Pulmonary artery endothelial cell (primary cell): ENCODE measurements around the gene PHLPP2. TPM values are rescaled to one million over a fixed set of nuclear protein-coding genes. Genes with fewer than 3 reads are reported as not detected.

Experiments used
- DNase-seq: peaks from one replicate; pipeline ENCODE4 v3.0.0-alpha.2; 2011; ENCODE audit warnings: low read depth, low spot score
- total RNA-seq: library from RNA; depleted of rRNA; stranded (reverse); fragments of >200 nt; gene quantifications from 2 replicates; pipeline ENCODE4 v1.2.3, GENCODE V29; 2014

Gene PHLPP2, protein sequence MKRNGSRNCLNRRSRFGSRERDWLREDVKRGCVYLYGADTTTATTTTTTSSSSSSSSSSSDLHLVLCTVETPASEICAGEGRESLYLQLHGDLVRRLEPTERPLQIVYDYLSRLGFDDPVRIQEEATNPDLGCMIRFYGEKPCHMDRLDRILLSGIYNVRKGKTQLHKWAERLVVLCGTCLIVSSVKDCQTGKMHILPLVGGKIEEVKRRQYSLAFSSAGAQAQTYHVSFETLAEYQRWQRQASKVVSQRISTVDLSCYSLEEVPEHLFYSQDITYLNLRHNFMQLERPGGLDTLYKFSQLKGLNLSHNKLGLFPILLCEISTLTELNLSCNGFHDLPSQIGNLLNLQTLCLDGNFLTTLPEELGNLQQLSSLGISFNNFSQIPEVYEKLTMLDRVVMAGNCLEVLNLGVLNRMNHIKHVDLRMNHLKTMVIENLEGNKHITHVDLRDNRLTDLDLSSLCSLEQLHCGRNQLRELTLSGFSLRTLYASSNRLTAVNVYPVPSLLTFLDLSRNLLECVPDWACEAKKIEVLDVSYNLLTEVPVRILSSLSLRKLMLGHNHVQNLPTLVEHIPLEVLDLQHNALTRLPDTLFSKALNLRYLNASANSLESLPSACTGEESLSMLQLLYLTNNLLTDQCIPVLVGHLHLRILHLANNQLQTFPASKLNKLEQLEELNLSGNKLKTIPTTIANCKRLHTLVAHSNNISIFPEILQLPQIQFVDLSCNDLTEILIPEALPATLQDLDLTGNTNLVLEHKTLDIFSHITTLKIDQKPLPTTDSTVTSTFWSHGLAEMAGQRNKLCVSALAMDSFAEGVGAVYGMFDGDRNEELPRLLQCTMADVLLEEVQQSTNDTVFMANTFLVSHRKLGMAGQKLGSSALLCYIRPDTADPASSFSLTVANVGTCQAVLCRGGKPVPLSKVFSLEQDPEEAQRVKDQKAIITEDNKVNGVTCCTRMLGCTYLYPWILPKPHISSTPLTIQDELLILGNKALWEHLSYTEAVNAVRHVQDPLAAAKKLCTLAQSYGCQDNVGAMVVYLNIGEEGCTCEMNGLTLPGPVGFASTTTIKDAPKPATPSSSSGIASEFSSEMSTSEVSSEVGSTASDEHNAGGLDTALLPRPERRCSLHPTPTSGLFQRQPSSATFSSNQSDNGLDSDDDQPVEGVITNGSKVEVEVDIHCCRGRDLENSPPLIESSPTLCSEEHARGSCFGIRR (N-terminal part only)
- 5.9 and 9.7 TPM in 2 replicates for total RNA-seq

DNA sequence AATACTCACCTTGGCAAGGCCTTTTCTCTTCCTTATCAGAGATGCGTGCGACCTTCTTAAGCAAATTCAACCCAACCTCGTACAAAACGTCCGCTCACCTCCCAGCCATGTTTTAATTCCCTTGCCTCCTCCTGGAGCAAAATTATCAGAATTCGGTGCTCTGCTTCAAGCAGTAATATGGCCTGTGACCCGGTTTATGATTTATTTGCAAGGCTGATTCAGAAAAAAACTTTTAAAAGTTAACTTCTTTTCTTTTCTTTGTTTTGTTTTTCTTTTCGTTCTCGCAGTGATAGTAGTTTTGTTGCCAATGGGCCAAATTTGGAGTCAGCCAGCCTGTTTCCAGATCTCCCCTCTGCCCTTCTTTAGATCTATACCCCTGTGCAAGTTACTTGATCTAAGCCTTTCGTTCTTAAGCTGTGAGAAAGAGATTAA lies at the start of gene PHLPP2:
Gene PHLPP2 (minus strand): TSS at position 382 of the 432 bp plus-strand sequence. CDS start 9,906 bp downstream, outside the sequence.
- no peak for DNase-seq

DNA sequence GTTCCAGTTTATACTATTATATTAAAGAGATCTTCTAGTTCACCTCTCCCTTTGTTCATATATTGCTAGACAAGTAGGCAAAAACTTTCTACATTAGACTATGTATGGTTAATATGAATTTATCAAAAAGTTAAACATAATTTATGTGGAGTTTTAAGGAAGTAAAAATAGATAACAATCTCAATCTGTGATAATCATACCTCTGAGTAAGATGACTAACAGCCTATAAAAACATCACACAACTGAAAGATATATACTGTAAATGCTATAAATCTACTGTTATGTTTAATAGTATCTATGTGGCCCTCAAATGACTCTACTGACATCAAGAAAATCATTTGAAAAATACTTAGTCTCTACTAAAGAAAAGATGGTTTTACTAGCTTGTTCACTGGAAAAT lies 47.1 kb upstream of the PHLPP2 start:
- no peak for DNase-seq

DNA sequence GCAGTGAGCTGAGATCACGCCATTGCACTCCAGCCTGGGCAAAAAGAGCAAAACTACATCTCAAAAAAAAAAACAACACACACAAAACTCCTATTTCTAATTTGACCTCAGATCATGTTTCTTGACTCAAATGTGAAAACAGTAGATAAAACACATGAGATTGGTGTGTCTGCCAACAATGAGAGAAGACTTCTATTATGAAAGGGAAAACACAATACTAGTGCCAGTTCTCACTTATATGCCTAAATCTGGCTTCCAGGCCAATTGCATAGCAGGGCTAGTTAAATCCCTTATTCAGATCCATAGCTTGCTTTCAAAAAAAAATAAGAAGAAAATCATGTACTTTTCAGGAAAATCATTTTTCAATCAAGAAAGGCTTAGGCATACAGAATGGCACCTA lies 44.7 kb upstream of the PHLPP2 start:
- DNase-seq, result no peak

DNA sequence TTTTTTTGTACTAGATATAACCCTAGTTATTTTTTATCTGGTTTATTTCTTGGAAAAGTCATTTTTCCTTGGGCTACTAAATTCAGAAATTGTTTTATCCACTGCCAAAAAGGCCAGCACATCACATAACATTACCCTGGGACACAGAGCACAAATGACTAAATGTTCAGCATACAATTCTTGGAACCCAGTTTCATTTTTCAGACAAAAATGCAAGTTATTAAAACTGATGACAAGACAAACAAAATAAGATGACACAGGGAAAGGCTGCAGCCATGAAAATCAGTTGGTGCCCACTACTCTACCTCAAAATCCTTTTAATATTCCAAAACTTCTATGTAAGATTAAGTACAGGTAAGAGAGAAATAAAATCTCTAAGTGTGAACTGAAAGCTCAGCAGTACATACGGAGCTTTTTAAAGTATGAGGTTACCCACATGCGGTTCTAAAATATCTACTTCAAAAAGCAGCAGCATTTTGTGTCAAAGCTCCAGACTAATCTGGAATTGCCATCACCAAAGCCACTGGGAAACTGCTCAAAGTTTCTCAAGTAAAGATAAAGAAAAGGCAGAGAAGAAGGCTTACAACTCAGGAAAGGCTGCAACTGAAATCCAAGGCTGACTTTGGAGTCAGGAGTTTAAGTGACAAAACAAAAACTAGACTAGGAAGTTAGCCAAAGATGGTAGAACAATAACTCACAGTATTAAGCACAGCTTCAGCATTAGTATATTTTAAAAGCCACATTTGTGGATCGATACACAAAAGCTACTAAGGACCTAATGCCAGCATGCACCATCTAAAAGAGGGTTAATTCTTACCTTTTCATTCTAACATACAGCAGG lies 42.8 kb upstream of the PHLPP2 start:
- no peak for DNase-seq

DNA sequence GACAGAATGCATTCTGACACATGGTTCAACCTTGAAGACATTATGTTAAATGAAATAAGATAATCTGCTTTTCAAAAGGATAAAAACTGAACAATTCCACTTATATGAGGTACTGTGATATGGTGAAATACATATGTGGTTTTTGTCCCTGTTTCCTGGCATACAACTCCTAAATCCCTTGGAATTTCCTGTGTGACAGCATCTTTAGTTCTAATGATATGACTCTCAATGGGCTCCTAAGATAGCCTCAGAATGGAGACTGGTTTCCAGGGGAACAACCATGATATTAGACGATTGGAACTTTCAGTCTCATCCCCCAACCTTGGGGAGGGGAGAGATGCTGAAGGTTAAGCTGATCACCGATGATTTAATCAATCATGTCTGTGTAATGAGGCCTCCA lies 37.7 kb upstream of the PHLPP2 start:
- DNase-seq, result no peak

DNA sequence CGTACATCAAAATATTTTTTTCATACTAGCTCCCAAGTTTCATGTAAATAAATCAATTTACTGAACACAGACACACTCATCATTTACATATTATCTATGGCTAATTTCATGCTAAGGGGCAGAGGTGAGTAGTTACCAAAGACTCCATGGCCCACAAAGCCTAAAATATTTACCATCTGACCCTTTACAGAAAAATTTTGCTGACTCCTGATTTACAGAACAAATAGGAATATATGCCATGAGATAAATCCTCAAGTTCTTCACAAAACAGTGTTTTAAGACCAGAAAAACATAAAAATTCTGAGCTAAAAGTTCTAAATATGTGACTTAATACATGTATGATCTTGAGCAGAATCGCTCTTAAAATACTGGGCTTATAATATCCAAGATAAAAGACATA lies 36.6 kb upstream of the PHLPP2 start:
- no peak for DNase-seq

DNA sequence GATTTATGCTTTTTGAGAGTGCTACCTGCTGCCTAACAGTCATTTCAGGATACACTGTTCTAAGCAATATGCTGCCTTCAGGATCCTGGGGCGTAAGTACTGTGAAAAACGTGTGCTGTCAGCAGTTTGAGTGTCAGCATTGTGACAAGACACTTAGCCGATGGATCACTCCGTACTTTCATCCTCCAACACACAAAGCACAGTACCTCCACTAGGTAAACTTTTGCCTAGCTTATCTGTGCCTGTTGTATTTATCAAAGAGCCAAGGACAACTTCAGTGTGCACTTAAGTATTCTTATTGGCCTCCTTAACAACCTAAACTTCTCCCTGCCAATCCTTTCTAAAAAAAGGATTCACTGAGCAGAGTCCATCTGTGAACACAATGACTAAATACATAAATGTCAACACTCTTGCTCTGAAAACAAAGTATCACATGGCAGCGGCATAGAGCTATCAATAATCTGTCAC lies 33.8 kb upstream of the PHLPP2 start:
- no peak for DNase-seq

DNA sequence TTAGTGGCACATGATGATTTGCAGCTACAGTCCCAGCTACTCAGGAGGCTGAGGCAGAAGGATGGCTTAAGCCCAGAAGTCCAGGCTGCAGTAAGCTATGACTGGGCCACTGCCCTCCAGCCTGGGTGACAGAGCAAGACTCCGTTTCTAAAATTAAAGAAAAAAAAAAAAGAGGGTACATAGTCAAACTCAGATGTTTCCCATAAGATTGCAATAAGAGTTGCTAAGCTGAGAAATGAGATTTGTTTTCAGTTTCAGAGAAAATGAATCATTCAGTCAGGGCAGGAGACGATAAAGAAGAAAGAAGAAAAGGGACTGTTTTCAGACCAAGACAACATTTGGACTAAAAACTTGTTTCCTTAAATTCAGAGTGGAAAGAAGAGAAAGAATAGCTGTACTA lies 30.2 kb upstream of the PHLPP2 start:
- DNase-seq, result no peak

DNA sequence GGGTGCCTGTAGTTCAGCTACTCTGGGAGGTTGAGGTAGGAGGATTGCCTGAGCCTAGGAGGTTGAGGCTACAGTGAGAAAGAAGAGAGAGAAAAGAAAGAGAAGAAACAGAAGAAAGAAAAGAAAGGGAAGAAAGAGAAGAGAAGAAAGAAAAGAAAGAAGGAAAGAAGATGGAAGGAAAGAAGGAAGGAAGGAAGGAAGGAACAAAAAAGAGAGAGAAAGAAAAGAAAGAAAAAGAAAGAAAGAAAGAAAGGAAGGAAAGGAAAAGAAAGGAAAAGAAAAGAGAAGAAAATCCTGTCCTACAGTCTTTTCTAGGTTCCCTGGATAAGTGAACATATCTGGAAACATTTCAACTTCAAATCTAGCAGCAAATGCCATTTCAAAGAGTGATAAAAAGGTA lies 29.6 kb upstream of the PHLPP2 start:
- no peak for DNase-seq

DNA sequence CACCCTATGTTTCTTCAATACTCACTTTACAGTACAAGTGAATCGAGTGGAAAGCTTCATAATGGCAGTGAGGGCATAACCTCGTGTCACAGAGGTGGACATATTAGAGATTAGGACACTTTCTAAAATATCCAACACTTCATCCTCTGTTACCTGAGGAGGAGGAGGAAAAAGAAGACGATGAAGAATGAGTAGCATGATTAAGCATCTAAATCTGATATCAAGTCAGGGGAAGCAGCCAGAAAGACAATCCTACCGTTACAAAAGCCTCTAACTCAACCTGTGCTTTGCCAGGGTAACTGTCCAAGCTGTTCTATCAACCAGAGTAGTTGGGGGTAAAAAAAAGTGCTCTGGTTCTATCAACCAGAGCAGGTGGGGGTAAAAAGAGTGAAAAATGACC lies 23.7 kb upstream of the PHLPP2 start:
- no peak for DNase-seq

DNA sequence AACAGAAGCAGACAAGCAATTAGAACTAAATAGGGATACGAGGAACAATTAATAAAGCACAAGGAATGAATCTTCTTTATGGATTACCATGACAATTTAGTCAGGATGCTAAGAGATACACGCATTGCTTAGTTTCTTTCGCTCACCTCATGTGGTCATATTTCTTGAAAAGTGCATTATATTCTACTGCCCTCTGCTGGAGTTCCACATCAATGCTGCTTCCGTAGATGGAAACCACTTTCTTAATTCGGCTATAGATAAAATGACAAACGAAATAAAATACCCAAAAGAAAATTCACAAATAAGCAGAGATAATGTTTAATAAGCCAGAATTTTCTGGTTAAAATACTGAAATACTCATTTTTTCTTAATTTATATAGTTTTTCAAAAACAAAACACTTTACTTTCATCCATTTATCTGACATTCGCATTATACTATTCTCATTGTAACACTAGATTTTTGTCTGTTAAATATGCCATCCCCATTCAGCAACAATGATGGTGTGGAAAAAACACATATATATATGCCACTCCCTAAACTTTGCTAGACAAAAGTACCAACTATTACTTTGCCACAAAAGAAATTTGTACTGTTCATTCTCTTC lies 22.0 kb upstream of the PHLPP2 start:
- no peak for DNase-seq

DNA sequence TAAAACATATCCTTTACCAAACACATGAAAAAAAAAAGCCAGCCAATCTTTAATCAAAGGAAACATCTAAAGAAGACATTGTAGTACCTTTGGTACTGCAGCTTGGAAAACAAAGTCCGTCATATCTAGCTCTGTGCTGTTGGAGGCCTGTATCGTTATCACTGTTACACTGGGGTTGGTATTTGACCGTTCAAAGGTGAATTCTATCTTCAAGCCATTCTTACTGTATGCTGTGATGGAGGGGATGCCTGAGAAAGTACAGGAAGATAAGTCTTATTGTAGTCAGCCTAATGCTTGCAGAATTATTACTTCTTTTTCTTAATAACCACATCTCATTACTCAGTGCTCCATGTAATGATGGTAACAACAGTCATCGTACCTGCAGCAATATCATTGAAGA lies 14.4 kb upstream of the PHLPP2 start:
- DNase-seq, result no peak

DNA sequence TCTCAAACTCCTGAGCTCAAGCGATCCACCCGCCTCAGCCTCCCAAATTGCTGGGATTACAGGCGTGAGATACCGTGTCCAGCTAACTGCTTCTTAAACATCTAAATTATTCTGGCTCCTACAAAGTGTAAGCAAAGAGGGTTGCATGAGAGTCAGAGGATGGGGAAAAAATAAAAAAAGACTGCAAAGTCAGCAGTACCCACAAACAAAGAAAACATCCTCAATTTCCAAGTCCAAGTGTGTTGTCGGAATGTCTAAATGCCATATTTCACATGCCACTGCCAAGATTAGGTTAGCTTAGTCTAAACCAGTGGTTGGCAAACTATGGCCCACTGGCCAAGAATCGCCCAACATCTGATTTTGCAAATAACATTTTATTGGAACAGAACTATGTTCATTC lies 13.0 kb upstream of the PHLPP2 start:
- DNase-seq, result no peak

DNA sequence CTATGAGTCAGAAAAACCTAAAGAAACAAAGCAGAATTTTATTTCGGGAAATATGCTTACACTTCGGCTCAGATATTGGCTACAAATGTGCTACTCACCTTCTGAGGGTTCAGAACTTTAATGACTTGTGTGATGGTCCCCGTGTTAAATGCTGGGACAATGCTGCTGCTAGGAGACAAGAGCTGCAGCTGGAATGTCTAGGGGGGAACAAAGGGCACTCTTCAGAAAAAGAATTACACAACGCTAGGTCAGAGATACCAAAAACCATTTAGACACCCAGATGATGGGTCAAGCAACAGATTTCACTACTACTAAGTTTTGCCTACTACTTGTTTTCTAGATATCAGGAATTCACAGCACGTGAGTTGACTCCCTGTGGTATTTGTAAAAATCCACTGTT lies 10.0 kb upstream of the PHLPP2 start:
- DNase-seq, result no peak

DNA sequence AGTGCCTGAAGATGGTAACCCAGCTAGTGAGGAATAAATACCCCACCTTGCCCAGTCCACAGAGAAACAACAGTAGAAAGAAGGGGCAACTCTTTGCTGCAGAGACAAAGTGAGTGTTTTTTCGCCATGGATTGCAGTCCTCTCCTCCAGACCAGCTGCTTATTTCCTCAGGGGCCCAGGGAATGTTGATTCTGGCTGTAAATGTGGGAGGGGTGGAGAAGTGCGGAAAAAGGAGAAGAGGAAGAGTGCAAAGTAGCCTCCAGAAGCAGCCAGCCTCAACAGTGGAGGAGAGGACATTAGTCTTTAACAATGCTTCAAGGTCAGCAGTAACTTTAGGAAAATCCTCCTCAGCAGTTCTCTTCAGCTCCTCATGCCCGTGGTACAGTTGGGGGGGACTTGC lies 8.1 kb upstream of the PHLPP2 start:
- DNase-seq, result no peak

DNA sequence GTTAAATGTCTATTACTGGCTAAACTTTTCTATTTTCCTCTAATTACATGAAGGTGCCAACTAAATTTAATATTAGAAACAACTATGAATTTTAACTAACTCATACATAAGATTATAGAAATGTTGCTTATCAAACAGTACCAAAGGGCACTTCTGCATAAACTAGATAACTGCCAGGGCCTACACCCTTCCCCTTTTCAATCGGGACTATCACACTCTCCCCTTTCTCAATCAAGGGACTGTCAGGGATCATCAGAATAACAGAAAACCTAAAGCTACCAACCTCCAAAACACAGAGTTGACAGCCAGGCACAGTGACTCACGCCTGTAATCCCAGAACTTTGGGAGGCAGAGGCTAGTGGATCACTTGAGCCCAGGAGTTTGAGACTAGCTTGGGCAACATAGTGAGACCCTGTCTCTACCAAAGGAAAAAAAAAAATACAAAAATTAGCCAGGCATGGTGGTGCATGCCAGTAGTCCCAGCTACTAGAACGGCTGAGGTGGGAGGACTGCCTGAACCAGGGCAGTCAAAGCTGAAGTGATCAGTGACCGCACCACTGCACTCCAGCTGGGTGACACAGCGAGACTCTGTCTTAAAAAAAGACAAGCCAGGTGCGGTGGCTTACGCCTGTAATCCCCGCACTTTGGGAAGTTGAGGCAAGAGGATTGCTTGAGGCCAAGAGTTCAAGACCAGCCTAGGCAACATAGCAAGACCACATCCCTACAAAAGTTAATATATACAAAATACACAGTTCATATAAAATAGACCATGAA lies 3.2 kb upstream of the PHLPP2 start:
- no peak for DNase-seq

DNA sequence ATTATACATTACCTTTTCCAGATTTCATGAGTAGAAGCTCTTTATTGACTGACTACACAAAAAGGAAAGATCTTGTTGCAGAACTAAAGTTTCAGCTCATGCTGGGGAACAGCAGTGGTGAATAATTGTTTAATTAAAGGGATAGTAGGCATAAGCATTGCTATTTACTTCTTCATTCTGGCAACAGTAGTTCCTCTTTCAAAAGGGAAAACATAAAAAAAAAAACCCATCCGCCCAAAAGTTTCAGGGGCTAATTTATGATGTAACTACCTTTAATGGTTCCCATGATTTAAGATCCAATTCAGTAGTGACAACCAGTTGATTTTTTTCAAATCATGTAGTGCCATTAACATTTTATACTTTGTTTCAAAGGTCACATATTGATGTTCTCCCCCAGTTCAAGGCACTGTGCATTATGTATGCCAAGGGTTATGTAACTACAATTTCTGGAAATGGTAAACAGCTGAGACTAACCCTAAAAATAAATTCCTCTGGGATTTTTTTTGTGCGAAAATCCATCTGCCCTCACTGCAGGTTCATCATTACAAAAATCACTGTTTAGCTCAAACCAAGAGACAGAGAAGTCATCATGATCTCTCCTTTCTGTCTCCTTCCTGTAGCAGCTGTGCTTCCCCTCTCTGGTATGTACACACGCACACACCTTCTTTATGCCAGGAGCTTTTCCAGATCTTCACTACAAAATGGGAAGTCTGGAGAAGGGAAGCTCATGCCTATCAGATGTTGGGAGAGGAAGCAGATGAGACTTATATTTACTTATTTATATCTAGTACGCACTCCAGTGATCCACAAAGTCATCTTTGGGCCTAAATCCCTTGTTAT lies 2.2 kb upstream of the PHLPP2 start:
- no peak for DNase-seq

DNA sequence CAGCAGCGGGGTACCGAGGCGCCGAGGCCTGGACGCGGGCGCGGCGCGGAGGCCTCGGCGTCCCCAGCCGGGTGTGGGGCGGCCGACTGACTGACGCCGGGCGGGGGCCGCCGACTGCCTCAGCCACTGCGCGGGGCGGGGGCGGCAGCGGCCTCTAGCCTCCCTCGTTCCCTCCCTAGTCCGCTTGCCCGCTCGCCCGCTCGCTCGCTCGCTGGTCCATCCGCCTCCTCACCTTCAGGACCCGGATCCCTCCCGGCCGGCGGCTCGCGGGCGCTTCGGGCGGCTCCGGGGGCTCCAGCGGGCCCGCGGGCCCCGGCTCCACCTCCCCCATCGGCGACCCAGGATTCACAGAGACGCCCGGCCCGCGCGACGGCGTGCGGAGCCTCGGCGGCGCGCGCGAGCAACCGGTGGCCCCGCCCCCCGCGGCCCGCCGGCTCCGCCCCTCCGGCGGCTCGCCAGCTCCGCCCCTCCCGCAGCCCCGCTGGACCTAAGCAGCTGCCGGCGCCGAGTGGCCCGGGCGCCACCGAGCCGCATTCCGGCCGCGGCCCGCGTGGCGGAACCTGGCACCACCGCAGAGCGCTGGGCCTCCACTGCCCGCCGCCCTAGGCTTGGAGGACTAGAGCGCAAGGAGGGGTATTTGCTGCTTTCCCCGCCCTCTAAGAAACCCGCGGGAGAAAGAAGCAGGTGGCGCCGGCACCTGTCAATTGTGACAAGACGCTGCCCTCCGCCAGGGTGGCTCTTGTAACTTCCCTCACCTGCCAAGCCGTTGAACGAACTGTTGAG lies 773 bp downstream of the PHLPP2 start:
- DNase-seq, result no peak
